ENCODE measurements around the gene ZMAT2.
"Not testable (repeated sequence)": the region's sequence is repeated elsewhere in the genome, so short reads cannot be mapped to it uniquely, and the experiment has no call there.

ZMAT2 gene

GRCh38 chr5:140710899-140711552, 10.8 kb downstream of the ZMAT2 start:
- DNase-seq, result peak; percentile 69

GRCh38 chr5:140711794-140712193, 11.5 kb downstream of the ZMAT2 start:
- DNase-seq, result no peak

GRCh38 chr5:140713562-140714094, 13.4 kb downstream of the ZMAT2 start:
- no peak for DNase-seq

DNA sequence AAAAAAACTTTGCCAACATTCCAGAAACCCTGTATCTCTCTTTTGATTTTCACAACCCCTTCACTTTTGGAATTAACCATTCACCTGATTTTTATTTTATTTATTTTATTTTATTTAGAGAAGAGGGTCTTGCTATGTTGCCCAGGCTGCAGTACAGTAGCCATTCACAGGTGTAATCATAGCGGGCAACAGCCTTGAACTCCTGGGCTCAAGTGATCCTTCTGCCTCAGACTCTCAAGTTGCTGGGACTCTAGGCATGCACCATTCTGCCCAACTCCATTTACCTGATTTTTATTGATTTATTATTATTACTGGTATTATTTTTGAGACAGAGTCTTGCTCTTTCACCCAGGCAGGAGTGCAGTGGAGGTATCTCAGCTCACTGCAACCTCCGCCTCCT, 16.0 kb downstream of the ZMAT2 start:
- not testable (repeated sequence) for DNase-seq

DNA sequence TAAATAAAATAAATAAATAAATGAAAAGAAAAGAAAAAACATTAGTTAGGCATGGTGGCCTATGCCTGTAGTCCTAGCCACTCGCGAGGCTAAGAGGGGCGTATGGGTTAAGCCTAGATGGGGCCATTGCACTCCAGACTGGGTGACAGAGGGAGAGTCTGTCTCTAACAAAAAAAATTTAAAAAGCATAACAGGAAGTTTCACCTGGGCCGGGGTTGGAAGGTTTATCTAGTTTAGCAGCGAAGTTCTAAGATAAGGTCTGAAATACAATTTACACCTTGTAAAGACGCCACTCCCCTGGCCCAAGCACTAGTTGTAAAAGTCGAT, 18.0 kb downstream of the ZMAT2 start:
- DNase-seq, result no peak

DNA sequence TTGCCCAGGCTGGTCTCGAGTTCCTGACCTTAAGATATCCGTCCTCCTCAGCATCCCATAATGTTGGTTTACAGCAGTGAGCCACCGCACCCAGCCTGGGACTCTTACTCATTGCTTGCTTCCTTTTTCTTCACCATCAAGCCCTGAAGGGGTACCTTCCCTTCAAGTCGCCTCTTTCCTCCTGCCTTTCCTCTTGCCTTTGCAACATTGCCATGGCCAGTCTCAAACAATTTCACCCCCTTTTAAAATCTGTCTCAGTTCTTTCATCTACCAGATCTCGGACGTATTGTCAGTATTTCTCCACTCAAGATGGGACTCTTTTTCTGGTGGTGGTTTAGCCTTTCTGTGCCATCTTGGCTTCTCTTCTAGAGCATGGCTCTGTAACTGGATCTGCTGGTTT, 20.5 kb downstream of the ZMAT2 start:
- DNase-seq, result not testable (repeated sequence)

DNA sequence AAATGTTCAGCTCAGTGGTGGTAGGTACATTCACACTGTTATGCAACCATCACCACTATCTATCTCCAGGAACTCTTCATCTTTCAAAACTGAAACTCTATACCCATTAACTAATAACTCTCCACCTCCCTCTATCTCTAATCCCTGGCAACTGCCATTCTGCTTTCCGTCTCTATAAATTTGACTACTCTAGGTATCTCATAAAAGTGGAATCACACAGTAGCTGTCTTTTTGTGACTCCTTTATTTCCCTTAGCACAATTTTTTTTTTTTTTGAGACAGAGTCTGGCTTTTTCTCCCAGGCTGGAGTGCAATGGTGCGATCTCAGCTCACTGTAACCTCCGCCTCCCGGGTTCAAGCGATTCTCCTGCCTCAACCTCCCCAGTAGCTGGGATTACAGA, 21.1 kb downstream of the ZMAT2 start:
- DNase-seq, result not testable (repeated sequence)

DNA sequence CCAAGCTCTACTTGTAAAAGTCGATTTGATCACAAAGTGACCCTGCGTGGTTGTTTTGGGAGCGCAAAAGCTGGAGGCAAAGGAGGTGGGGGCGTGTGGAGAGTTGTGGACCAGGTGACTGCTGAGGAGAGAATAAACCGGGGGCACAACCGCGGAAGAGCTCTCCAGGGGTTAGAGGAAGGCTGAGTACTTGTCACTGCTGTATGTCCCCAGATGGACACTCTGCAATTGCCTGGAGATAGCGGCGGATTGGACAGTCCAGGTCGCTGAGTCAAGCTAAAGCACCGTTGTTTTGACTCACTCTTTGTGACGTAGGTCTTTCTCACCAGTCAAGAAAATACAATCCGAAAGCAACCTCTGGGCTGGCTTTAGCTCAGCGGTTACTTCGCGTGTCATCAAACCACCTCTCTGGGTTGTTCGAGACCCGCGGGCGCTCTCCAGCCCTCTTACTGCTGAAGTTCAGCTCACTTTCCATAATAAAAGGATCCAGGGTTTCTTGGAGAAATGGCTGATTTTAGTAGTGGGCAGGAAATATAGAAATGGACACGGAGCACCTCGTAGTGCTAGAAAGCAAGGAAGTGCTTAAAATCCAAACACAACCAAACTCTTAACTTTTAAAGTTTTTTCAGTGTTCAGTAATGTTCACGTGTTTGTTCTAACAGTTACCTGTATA, 25.7 kb downstream of the ZMAT2 start:
- DNase-seq, result peak; percentile 49

DNA sequence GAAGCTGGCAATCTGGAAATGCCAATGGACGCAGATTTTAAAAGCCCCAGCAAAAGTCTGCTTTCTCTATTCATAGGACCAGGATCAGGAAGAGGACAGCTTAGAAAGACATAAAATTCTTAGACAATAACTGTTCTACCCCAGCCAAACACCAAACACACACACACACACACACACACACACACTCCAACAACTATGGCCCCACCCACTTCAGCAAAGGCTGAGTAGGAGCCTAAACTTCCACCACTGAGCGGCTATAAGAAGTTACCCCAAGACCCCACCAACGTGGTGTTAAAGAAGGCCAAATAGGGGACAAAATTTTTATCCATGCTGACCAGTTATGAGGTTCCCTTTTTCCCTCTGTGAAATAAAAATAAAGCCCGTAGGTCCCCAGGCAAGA, 32.9 kb downstream of the ZMAT2 start:
- no peak for DNase-seq

- DNase-seq, result no peak
Measured at GRCh38 chr5:140734354-140734753, 34.1 kb downstream of the ZMAT2 start.

DNA sequence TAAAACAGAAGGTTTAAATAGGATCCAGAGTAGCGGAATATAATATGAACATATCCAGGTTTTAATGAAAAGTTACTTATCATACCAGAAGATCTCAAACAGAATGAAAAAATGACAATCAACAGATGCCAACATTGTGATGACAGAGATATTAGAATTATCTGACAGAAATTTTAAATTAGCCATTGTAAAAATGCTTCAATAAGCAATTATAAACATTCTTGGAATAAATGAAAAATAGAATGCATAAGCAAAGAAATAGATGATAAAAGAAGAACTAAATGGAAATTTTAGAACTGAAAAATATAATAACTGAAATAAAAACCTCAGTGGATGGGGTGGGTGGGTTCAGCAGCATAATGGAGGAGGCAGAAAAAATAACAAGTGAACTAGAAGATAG, 37.2 kb downstream of the ZMAT2 start:
- DNase-seq, result no peak

GRCh38 chr5:140741967-140742366, 41.7 kb downstream of the ZMAT2 start:
- no peak for DNase-seq

DNA sequence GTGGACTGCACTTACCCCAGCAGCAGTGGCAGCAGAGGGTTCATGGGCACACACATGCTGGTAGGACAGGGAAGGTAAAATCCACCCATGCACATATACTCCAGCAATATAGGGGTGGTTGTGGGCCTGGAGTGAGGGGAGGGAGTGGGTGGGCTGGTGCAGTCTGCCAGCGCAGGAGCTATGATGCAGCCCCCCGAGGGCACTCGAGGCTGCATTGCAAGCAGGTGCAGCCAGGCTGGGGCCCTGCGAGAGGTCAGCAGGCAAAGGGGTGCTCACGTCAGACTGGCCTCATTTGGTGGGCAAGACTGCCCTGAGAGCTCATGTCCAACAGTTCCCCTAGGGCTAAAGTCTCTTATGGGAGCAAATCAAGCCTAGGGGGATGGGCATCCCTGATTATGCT, 53.3 kb downstream of the ZMAT2 start:
- DNase-seq, result no peak

Measured in retina (tissue), 1 donor.